SK-N-SH treated with all-trans-retinoic acid at 6 μM for 48 hours (cell line): ENCODE data around the gene HAUS8.

Experiments
- ATAC-seq: fragments of 200-7000 bp; cut with Tn5 transposase; 3 replicates; pipeline ENCODE4 v1.9.1; 2020; ENCODE audit warnings: mild to moderate bottlenecking, moderate library complexity
- ARNTL ChIP-seq: fragments of 450-650 bp; formaldehyde crosslinking; IDR thresholded peaks from 2 replicates; pipeline ENCODE4 v1.5.0; 2020; ENCODE audit warnings: low read depth, mild to moderate bottlenecking, moderate library complexity, borderline replicate concordance
- BACH2 ChIP-seq: fragments of 250-450 bp; sonication (Bioruptor Pico); IDR thresholded peaks from 2 replicates; pipeline ENCODE4 v1.9.0; 2021; ENCODE audit warnings: mild to moderate bottlenecking, borderline replicate concordance
- CREB5 ChIP-seq: fragments of 250-450 bp; sonication (Bioruptor Pico); IDR thresholded peaks from 2 replicates; pipeline ENCODE4 v1.5.1; 2020; ENCODE audit warnings: low read depth, mild to moderate bottlenecking, moderate library complexity
- CSDC2 ChIP-seq: fragments of 250-450 bp; sonication (Bioruptor Pico); IDR thresholded peaks from 2 replicates; pipeline ENCODE4 v1.5.0; 2020; ENCODE audit warnings: mild to moderate bottlenecking, moderate library complexity
- CSRNP3 ChIP-seq: fragments of 250-450 bp; sonication (Bioruptor Pico); IDR thresholded peaks from 2 replicates; pipeline ENCODE4 v1.5.1; 2021; ENCODE audit warnings: mild to moderate bottlenecking, moderate library complexity
- ESRRG ChIP-seq: fragments of 250-450 bp; sonication (Bioruptor Pico); IDR thresholded peaks from 2 replicates; pipeline ENCODE4 v1.6.1; 2021; ENCODE audit warnings: mild to moderate bottlenecking
- GLIS3 ChIP-seq: fragments of 250-450 bp; sonication (Bioruptor Pico); IDR thresholded peaks from 2 replicates; pipeline ENCODE4 v1.5.0; 2020; ENCODE audit warnings: mild to moderate bottlenecking, moderate library complexity
- ISL1 ChIP-seq: fragments of 250-450 bp; sonication (Bioruptor Pico); IDR thresholded peaks from 2 replicates; pipeline ENCODE4 v2.1.2; 2022; ENCODE audit warnings: mild to moderate bottlenecking, moderate library complexity
- OSR1 ChIP-seq: fragments of 250-450 bp; sonication (Bioruptor Pico); IDR thresholded peaks from 2 replicates; pipeline ENCODE4 v1.8.0; 2022; ENCODE audit warnings: moderate library complexity, mild to moderate bottlenecking, inconsistent platforms
- PATZ1 ChIP-seq: fragments of 250-450 bp; sonication (Bioruptor Pico); IDR thresholded peaks from 2 replicates; pipeline ENCODE4 v1.8.0; 2020; ENCODE audit warnings: mild to moderate bottlenecking, moderate library complexity, borderline replicate concordance
- PPARA ChIP-seq: fragments of 250-450 bp; sonication (Bioruptor Pico); IDR thresholded peaks from 2 replicates; pipeline ENCODE4 v1.5.0; 2020; ENCODE audit warnings: mild to moderate bottlenecking, borderline replicate concordance
- RARB ChIP-seq: fragments of 250-450 bp; sonication (Bioruptor Pico); IDR thresholded peaks from 2 replicates; pipeline ENCODE4 v1.8.0; 2021; ENCODE audit warnings: mild to moderate bottlenecking, moderate library complexity
- TCF4 ChIP-seq: fragments of 250-450 bp; sonication (Bioruptor Pico); IDR thresholded peaks from 2 replicates; pipeline ENCODE4 v1.8.0; 2021; ENCODE audit warnings: mild to moderate bottlenecking, moderate library complexity, borderline replicate concordance
- TOX ChIP-seq: fragments of 250-450 bp; sonication (Bioruptor Pico); IDR thresholded peaks from 2 replicates; pipeline ENCODE4 v1.8.0; 2021; ENCODE audit warnings: mild to moderate bottlenecking, moderate library complexity, borderline replicate concordance
- TSHZ2 ChIP-seq: fragments of 250-450 bp; sonication (Bioruptor Pico); IDR thresholded peaks from 2 replicates; pipeline ENCODE4 v1.5.0; 2020; ENCODE audit warnings: mild to moderate bottlenecking, moderate library complexity
- ZC3H10 ChIP-seq: fragments of 250-450 bp; sonication (Bioruptor Pico); IDR thresholded peaks from 2 replicates; pipeline ENCODE4 v1.5.1; 2021; ENCODE audit warnings: mild to moderate bottlenecking, moderate library complexity
- ZFP3 ChIP-seq: fragments of 250-450 bp; sonication (Bioruptor Pico); IDR thresholded peaks from 2 replicates; pipeline ENCODE4 v1.5.0; 2020; ENCODE audit warnings: mild to moderate bottlenecking, moderate library complexity
- ZFP30 ChIP-seq: fragments of 450-650 bp; formaldehyde crosslinking; IDR thresholded peaks from 2 replicates; pipeline ENCODE4 v1.5.0; 2022; ENCODE audit warnings: mild to moderate bottlenecking, moderate library complexity
- ZNF565 ChIP-seq: fragments of 450-650 bp; formaldehyde crosslinking; conservative IDR thresholded peaks from 2 replicates; pipeline ENCODE4 v1.5.0; 2020; ENCODE audit warnings: low read depth, mild to moderate bottlenecking, moderate library complexity
- ZNF70 ChIP-seq: fragments of 450-650 bp; formaldehyde crosslinking; IDR thresholded peaks from 2 replicates; pipeline ENCODE4 v1.5.0; 2020; ENCODE audit warnings: mild to moderate bottlenecking, moderate library complexity
- ZNF8 ChIP-seq: fragments of 450-650 bp; formaldehyde crosslinking; IDR thresholded peaks from 2 replicates; pipeline ENCODE4 v1.5.0; 2020; ENCODE audit warnings: mild to moderate bottlenecking, moderate library complexity

HAUS8 gene

GRCh38 chr19:17075035-17075863 is at the start of gene HAUS8, which contains the start of gene MYO9B:
TSS of gene HAUS8 (minus strand) at chr19:17075452. CDS start at chr19:17075422, 30 bp downstream.
TSS of gene MYO9B (plus strand) at chr19:17075777. CDS start at chr19:17101718, 25,941 bp downstream.
- no peak for TF ChIP-seq ESRRG (CRISPR knock-in tag)
- ATAC-seq, result peak; percentile 83

GRCh38 chr19:17124025-17124424 is 48.8 kb upstream of the HAUS8 start:
- no peak for TF ChIP-seq BACH2 (CRISPR knock-in tag)
- TF ChIP-seq CSRNP3 (CRISPR knock-in tag), result no peak
- TF ChIP-seq TCF4 (CRISPR knock-in tag), result no peak
- no peak for TF ChIP-seq ZNF8 (CRISPR knock-in tag)
- no peak for TF ChIP-seq PATZ1 (CRISPR knock-in tag)
- TF ChIP-seq ZFP30 (CRISPR knock-in tag), result no peak
- no peak for TF ChIP-seq OSR1 (CRISPR knock-in tag)
- no peak for TF ChIP-seq RARB (CRISPR knock-in tag)
- no peak for TF ChIP-seq ARNTL (CRISPR knock-in tag)
- TF ChIP-seq GLIS3, result no peak
- no peak for ATAC-seq

- TF ChIP-seq BACH2 (CRISPR knock-in tag), result no peak
- TF ChIP-seq PPARA (CRISPR knock-in tag), result no peak
- TF ChIP-seq TOX, result no peak
- TF ChIP-seq CSRNP3 (CRISPR knock-in tag), result no peak
- TF ChIP-seq ARNTL (CRISPR knock-in tag), result no peak
- no peak for ATAC-seq
Measured at GRCh38 chr19:17123041-17123440, 47.8 kb upstream of the HAUS8 start.

GRCh38 chr19:17121736-17122293 is 46.6 kb upstream of the HAUS8 start:
- no peak for TF ChIP-seq ZC3H10 (CRISPR knock-in tag)
- TF ChIP-seq CSRNP3 (CRISPR knock-in tag), result no peak
- TF ChIP-seq ZNF565, result no peak
- no peak for TF ChIP-seq BACH2 (CRISPR knock-in tag)
- no peak for TF ChIP-seq PPARA (CRISPR knock-in tag)
- TF ChIP-seq PATZ1 (CRISPR knock-in tag), result no peak
- no peak for TF ChIP-seq ZFP3 (CRISPR knock-in tag)
- no peak for TF ChIP-seq ZNF70 (CRISPR knock-in tag)
- no peak for TF ChIP-seq CSDC2 (CRISPR knock-in tag)
- TF ChIP-seq ESRRG (CRISPR knock-in tag), result no peak
- no peak for TF ChIP-seq ISL1 (CRISPR knock-in tag)
- TF ChIP-seq ARNTL (CRISPR knock-in tag), result no peak
- no peak for TF ChIP-seq CREB5 (CRISPR knock-in tag)
- TF ChIP-seq RARB (CRISPR knock-in tag), result no peak
- no peak for TF ChIP-seq ZNF8 (CRISPR knock-in tag)
- TF ChIP-seq TSHZ2, result no peak
- no peak for TF ChIP-seq TCF4 (CRISPR knock-in tag)
- no peak for ATAC-seq
